GM19372 (cell line): ENCODE measurements around the gene ALG9.
A peak's percentile ranks its signal among the peaks of the same experiment; 100 is the strongest.

Experiments used
- ATAC-seq: cut with Tn5 transposase; IDR thresholded peaks from one replicate; pipeline ENCODE4 v1.9.1; 2021; ENCODE audit warnings: mild to moderate bottlenecking, low read depth, moderate library complexity; ENCODE audit not compliant: unreplicated experiment

ALG9 gene

GRCh38 chr11:111837366-111837891, 34.0 kb downstream of the ALG9 start:
- no peak for ATAC-seq

GRCh38 chr11:111836721-111837120, 34.7 kb downstream of the ALG9 start:
- ATAC-seq = peak; percentile 67

GRCh38 chr11:111836162-111836561, 35.2 kb downstream of the ALG9 start:
- no peak for ATAC-seq

GRCh38 chr11:111835665-111836064, 35.7 kb downstream of the ALG9 start:
- ATAC-seq = no peak

GRCh38 chr11:111834432-111835163, 36.8 kb downstream of the ALG9 start:
- ATAC-seq = no peak

- no peak for ATAC-seq
These were observed 37.9 kb downstream of the ALG9 start for GRCh38 chr11:111833524-111833923.

- ATAC-seq = no peak
These were observed 42.0 kb downstream of the ALG9 start for GRCh38 chr11:111829185-111829968.

GRCh38 chr11:111826322-111826950, 44.9 kb downstream of the ALG9 start:
- ATAC-seq = no peak

- no peak for ATAC-seq
These were observed 47.8 kb downstream of the ALG9 start for GRCh38 chr11:111823629-111824028.

GRCh38 chr11:111823131-111823530, 48.2 kb downstream of the ALG9 start:
- no peak for ATAC-seq

- no peak for ATAC-seq
These were observed 51.5 kb downstream of the ALG9 start for GRCh38 chr11:111819829-111820237.

GRCh38 chr11:111819161-111819828, 52.1 kb downstream of the ALG9 start:
- no peak for ATAC-seq

GRCh38 chr11:111815489-111815888, 55.9 kb downstream of the ALG9 start:
- no peak for ATAC-seq

- ATAC-seq = no peak
These were observed 56.6 kb downstream of the ALG9 start for GRCh38 chr11:111814557-111815320.

GRCh38 chr11:111814106-111814505, 57.3 kb downstream of the ALG9 start:
- no peak for ATAC-seq

GRCh38 chr11:111812211-111812610, 59.2 kb downstream of the ALG9 start:
- ATAC-seq = no peak

GRCh38 chr11:111811445-111811844, 59.9 kb downstream of the ALG9 start:
- ATAC-seq = no peak

GRCh38 chr11:111808834-111809233, 62.5 kb downstream of the ALG9 start:
- no peak for ATAC-seq

GRCh38 chr11:111808063-111808588, 63.3 kb downstream of the ALG9 start:
- no peak for ATAC-seq

GRCh38 chr11:111807076-111807475, 64.3 kb downstream of the ALG9 start:
- no peak for ATAC-seq
